Testis (tissue), 3 donors: Measurements from ENCODE around the gene MINDY4. TPM values are rescaled to one million over a fixed set of nuclear protein-coding genes. Genes with fewer than 3 reads are reported as not detected.

Experiments used
- DNase-seq: peaks from one replicate; pipeline ENCODE4 v3.0.0-alpha.2; 2019
- H3K27ac ChIP-seq, 2 donors: fragments of 200-600 bp; sonication (generic); one replicate each; pipeline ENCODE4 v1.5.1; 2019
- H3K27me3 ChIP-seq: fragments of 200-600 bp; sonication (generic); one replicate; pipeline ENCODE4 v1.5.1; 2019
- H3K36me3 ChIP-seq: fragments of 200-600 bp; sonication (generic); one replicate; pipeline ENCODE4 v1.5.1; 2017; ENCODE audit warnings: low read depth; ENCODE audit errors: missing control alignments
- H3K4me1 ChIP-seq: fragments of 200-600 bp; sonication (generic); one replicate; pipeline ENCODE4 v1.5.1; 2019
- H3K4me3 ChIP-seq, 2 donors: fragments of 200-600 bp; sonication (generic); one replicate each; pipeline ENCODE4 v1.5.1; 2017 to 2019
- H3K9me3 ChIP-seq: fragments of 200-600 bp; sonication (generic); one replicate; pipeline ENCODE4 v1.5.1; 2017
- CTCF ChIP-seq, 3 experiments: fragments of 450-650 bp in 2 of 3; fragments of 200-600 bp in 1 of 3; sonication (generic) in 1 of 3; IDR thresholded peaks; one replicate each; pipeline ENCODE4 v1.5.1; 2016 to 2019; ENCODE audit warnings: antibody characterized with exemption in 3 of 3, mild to moderate bottlenecking in 2 of 3, moderate library complexity in 1 of 3
- POLR2A ChIP-seq: fragments of 450-650 bp; IDR thresholded peaks from one replicate; pipeline ENCODE4 v1.6.1; 2017; ENCODE audit warnings: antibody characterized with exemption, mild to moderate bottlenecking, moderate library complexity
- WGBS, 2 donors: methylation state at CpG; one replicate each; pipeline ENCODE4 v1.1.5; 2018; 5-methylcytosine and 5-hydroxymethylcytosine counted together
- intact Hi-C: fragments of 100-400 bp; cut with DNase I; formaldehyde crosslinking; loops from one replicate; pipeline ENCODE4 v1.15.1; 2023; ENCODE audit warnings: low total_unique reads
- polyA plus RNA-seq: library from polyadenylated mRNA; stranded (reverse); fragments of 350-450 nt; fragmentation: Illumina TruSeq; extraction: RNeasy Lipid Tissue Mini Kit (QIAGEN cat#74804); gene quantifications from one replicate; pipeline ENCODE4 v1.2.3, GENCODE V29; 2014; ENCODE audit warnings: low read depth, low replicate concordance; ENCODE audit not compliant: insufficient read depth
- total RNA-seq, 2 donors: library from RNA; depleted of rRNA; stranded (reverse); fragments of >200 nt; gene quantifications; one replicate each; pipeline ENCODE4 v1.2.3, GENCODE V29; 2016

The MINDY4 gene
- total and polyA plus RNA-seq, 3 donors from 2014 or later: 25.3 to 51.7 (median 47.6) TPM

- H3K27me3 ChIP-seq: no peaks in the 10 kb centered on the region
- no peaks in the 10 kb centered on the region for H3K36me3 ChIP-seq
- peaks cover 33% of the 10 kb centered on the region for H3K4me1 ChIP-seq
- 88 to 93% methylated on average over 6 of the region's 6 CpGs for WGBS, 2 donors
- peak overlapping the region; percentile 12 to 68 for H3K27ac ChIP-seq
- no peak for TF ChIP-seq CTCF (IDR thresholded peaks at IDR 0.05)
- no peak for TF ChIP-seq POLR2A
- H3K4me3 ChIP-seq: no peak overlapping the region
- no peak for DNase-seq
- no peaks in the 10 kb centered on the region for H3K9me3 ChIP-seq
- intact Hi-C loops: no loop called here
These were observed 75.2 kb downstream of the MINDY4 start for GRCh38 chr7:30846378-30846777.

GRCh38 chr7:30848121-30848855 is 77.1 kb downstream of the MINDY4 start:
- no peaks in the 10 kb centered on the region for H3K36me3 ChIP-seq
- no peak overlapping the region for H3K4me3 ChIP-seq
- intact Hi-C loops: no loop called here
- no peaks in the 10 kb centered on the region for H3K27me3 ChIP-seq
- H3K9me3 ChIP-seq: no peaks in the 10 kb centered on the region
- no peak for TF ChIP-seq POLR2A
- TF ChIP-seq CTCF (IDR thresholded peaks at IDR 0.05): no peak
- no peak for DNase-seq
- no peak overlapping the region for H3K27ac ChIP-seq
- WGBS, 2 donors: 79 to 89% methylated on average over 7 of the region's 7 CpGs
- peaks cover 23% of the 10 kb centered on the region for H3K4me1 ChIP-seq

- no peak overlapping the region for H3K4me3 ChIP-seq
- H3K4me1 ChIP-seq: peaks cover 10% of the 10 kb centered on the region
- H3K36me3 ChIP-seq: no peaks in the 10 kb centered on the region
- no peaks in the 10 kb centered on the region for H3K9me3 ChIP-seq
- 73 to 87% methylated on average over 4 of the region's 4 CpGs for WGBS, 2 donors
- intact Hi-C loops: no loop called here
- TF ChIP-seq POLR2A (no peak), CTCF (IDR thresholded peaks at IDR 0.05) (no peak)
- no peak for DNase-seq
- H3K27me3 ChIP-seq: no peaks in the 10 kb centered on the region
- H3K27ac ChIP-seq: no peak overlapping the region
These were observed 78.3 kb downstream of the MINDY4 start for GRCh38 chr7:30849565-30849964.

GRCh38 chr7:30850426-30850825 is 79.2 kb downstream of the MINDY4 start:
- H3K4me1 ChIP-seq: peaks cover 2% of the 10 kb centered on the region
- no peaks in the 10 kb centered on the region for H3K27me3 ChIP-seq
- TF ChIP-seq POLR2A (no peak), CTCF (IDR thresholded peaks at IDR 0.05) (no peak)
- intact Hi-C loops: no loop called here
- H3K27ac ChIP-seq: no peak overlapping the region
- H3K36me3 ChIP-seq: no peaks in the 10 kb centered on the region
- DNase-seq: no peak
- no peaks in the 10 kb centered on the region for H3K9me3 ChIP-seq
- 96 to 100% methylated on average over 6 to 17 of the region's 17 CpGs for WGBS, 2 donors
- no peak overlapping the region for H3K4me3 ChIP-seq
